Ishikawa (cell line): Measurements from ENCODE around the gene ZNF488.

Source experiments
- CEBPB ChIP-seq: IDR thresholded peaks from 2 replicates; pipeline ENCODE4 v1.6.1; 2012
- CREB1 ChIP-seq: IDR thresholded peaks from 2 replicates; pipeline ENCODE4 v1.6.1; 2012; ENCODE audit warnings: low read depth
- EGR1 ChIP-seq: IDR thresholded peaks from 2 replicates; pipeline ENCODE4 v1.6.1; 2012
- EP300 ChIP-seq: IDR thresholded peaks from 2 replicates; pipeline ENCODE4 v1.6.1; 2012; ENCODE audit warnings: borderline replicate concordance
- MAX ChIP-seq: IDR thresholded peaks from 2 replicates; pipeline ENCODE4 v1.6.1; 2012
- NFIC ChIP-seq: IDR thresholded peaks from 2 replicates; pipeline ENCODE4 v1.6.1; 2012
- RAD21 ChIP-seq: IDR thresholded peaks from 2 replicates; pipeline ENCODE4 v1.6.1; 2012; ENCODE audit warnings: low read depth
- TAF1 ChIP-seq: IDR thresholded peaks from 2 replicates; pipeline ENCODE4 v1.6.1; 2012; ENCODE audit warnings: low read depth, mild to moderate bottlenecking
- USF1 ChIP-seq: IDR thresholded peaks from 2 replicates; pipeline ENCODE4 v1.6.1; 2012
- YY1 ChIP-seq: IDR thresholded peaks from 2 replicates; pipeline ENCODE4 v1.6.1; 2012; ENCODE audit warnings: low read depth
- ZBTB7A ChIP-seq: IDR thresholded peaks from 2 replicates; pipeline ENCODE4 v1.6.1; 2012; ENCODE audit warnings: low read depth
- TF ChIP-seq, protein P1 (sequence below): IDR thresholded peaks from 2 replicates; pipeline ENCODE4 v1.6.1; 2012; ENCODE audit warnings: low read depth, mild to moderate bottlenecking

DNA sequence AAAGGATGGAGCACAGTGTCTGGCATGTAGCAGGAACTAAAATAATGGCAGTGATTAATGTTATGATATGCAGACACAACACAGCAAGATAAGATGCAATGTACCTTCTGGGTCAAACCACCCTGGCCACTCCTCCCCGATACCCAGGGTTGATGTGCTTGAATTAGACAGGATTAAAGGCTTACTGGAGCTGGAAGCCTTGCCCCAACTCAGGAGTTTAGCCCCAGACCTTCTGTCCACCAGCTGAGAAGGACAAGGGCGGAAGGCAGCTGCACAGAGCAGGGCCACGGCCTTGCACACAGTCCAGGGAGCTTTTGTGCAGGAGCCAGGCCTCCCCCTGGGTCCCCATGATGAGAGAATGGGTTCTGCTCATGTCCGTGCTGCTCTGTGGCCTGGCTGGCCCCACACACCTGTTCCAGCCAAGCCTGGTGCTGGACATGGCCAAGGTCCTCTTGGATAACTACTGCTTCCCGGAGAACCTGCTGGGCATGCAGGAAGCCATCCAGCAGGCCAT lies 35.9 kb downstream of the ZNF488 start, which contains the start of gene RBP3:
- TF ChIP-seq, protein P1, sequence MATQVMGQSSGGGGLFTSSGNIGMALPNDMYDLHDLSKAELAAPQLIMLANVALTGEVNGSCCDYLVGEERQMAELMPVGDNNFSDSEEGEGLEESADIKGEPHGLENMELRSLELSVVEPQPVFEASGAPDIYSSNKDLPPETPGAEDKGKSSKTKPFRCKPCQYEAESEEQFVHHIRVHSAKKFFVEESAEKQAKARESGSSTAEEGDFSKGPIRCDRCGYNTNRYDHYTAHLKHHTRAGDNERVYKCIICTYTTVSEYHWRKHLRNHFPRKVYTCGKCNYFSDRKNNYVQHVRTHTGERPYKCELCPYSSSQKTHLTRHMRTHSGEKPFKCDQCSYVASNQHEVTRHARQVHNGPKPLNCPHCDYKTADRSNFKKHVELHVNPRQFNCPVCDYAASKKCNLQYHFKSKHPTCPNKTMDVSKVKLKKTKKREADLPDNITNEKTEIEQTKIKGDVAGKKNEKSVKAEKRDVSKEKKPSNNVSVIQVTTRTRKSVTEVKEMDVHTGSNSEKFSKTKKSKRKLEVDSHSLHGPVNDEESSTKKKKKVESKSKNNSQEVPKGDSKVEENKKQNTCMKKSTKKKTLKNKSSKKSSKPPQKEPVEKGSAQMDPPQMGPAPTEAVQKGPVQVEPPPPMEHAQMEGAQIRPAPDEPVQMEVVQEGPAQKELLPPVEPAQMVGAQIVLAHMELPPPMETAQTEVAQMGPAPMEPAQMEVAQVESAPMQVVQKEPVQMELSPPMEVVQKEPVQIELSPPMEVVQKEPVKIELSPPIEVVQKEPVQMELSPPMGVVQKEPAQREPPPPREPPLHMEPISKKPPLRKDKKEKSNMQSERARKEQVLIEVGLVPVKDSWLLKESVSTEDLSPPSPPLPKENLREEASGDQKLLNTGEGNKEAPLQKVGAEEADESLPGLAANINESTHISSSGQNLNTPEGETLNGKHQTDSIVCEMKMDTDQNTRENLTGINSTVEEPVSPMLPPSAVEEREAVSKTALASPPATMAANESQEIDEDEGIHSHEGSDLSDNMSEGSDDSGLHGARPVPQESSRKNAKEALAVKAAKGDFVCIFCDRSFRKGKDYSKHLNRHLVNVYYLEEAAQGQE = no peak
- TF ChIP-seq EP300 = no peak
- no peak for TF ChIP-seq RAD21
- no peak for TF ChIP-seq CREB1
- TF ChIP-seq EGR1 = no peak
- TF ChIP-seq YY1 = no peak
- TF ChIP-seq USF1 = no peak
- no peak for TF ChIP-seq CEBPB
- TF ChIP-seq ZBTB7A = no peak
- TF ChIP-seq TAF1 = no peak
- TF ChIP-seq MAX = no peak
- TF ChIP-seq NFIC = no peak
